DMS114 treated with DMSO at 0.1 percent for 48 hours (cell line): ENCODE data around the gene ZDHHC3.

Source experiments
- DNase-seq: peaks from one replicate; lab custom pipeline; 2025; ENCODE audit not compliant: unreplicated experiment; lab: John Stamatoyannopoulos, UW

Gene ZDHHC3

DNA sequence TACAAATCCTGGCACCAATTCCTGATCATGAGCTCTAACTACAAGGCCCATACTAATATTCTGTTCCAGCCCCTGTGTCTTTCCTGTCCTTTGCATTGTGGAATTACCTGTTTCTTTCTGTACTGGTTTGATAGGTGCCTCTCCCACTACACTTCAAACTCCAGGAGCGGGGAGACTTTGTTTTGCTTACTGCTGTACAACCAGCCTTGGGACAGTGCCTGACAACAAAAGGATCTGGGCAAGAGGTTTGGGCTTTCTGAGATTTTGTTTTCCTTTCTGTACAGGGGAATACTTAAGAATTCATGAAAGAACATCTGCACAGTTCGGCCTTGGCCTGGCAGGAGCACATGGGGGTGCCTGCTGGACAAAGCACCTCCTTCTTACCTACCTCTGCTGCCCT, 45.1 kb downstream of the ZDHHC3 start:
- DNase-seq: no peak

DNA sequence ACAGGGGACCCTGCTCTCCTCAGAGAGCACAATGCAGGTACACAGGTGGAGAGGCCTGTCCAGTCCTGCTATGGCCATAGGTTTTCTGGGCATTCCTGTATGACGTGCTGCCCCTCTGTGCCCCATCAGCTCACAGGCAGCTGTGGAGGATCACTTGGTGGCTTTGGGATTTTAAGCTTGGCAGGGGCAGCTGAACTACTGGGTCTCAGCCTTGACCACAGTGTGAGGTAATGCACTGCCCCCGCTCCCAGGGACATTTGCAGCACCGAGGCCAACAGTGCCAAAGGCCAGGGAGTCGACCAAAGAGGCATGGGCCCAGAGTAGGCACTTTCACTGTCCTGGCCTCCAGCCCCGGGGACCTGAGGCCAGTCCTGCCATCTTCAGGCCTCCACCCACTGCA, 46.2 kb downstream of the ZDHHC3 start:
- DNase-seq: no peak

DNA sequence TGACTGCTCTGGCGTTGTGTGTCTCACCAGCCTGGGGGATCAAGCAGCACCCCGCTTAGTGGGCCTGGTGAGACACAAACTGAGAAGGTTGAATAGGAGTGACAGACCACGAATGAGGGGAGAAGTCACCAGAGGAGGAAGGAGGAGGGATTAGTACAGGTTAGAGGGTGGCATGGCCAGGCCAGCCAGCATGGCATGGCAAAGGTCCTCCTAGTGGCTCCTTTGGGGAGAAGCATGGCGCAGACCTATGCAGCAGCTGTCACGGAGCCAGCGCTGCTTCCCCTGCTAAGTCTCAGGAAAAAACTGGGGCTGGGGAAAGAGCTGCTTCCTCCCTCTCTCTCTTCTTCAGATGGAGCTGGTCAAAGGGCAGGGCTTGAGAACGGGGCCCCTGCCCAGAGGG, 48.6 kb downstream of the ZDHHC3 start:
- no peak for DNase-seq

DNA sequence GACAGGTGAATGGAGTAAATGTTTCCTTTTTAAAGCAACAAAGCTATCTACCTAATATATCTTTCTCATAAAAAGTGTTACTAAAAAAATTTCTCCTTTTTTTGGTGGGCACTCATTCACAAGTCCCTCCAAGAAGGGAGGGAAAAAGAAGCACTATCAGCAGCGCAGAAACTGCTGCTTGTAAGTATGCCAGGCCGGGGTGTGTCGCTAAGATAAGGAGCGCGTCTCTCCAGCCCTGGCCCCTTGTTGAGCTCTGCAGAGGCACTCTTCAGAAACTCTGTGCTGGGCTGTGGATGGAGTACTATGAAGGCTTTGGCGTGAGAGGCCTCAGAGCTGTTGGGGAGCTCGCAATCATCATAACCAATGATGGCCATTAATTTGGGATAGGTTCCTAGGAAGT, 49.1 kb downstream of the ZDHHC3 start:
- no peak for DNase-seq

DNA sequence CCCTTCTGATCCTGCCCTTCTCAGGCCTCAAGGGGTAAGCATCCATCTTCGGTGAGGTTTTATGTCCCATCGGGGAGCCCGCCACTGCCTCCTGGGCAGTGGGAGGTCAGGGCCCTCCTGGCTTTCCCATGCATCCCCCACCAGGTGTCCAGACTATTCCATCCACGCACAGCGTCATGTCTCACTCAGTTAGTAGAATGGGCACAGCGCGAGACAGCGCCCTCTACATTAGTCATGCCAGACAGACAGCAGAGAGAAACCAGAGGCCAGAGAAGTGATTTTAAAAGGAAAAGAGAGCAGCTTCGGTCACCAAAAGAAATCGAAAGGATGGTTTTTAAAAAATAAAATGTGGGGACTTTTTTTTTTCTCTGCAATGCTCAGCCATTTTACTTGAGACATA, 49.8 kb downstream of the ZDHHC3 start:
- no peak for DNase-seq

DNA sequence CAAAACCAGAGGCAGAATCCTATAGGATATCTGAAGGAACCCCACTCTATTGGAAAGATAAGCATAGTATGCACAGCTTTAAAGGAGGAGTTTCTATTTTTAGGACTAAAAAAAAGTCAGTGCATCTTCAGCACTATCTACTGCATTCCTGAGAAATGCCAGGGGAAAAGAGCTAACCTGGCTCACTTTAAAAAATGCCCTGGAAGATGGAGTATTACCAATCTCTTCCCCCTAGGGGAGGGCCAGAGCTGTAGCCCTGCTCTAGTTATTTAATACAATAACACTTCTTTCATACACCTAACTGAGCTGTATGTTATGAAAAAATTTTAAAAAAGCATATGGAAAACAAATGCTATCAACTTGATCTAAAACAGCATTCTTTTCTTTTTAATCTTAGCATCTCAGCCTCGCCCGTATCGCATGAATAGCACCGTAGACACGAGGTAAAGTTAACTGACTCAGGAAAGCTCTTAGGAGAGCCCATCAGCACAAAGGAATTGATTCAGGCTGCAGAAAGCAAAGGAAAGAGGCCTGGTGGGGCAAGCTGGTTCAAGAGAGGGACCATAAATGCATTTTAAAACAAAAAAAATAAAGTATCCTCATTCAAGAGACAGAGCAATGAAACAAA, 51.4 kb downstream of the ZDHHC3 start:
- no peak for DNase-seq

DNA sequence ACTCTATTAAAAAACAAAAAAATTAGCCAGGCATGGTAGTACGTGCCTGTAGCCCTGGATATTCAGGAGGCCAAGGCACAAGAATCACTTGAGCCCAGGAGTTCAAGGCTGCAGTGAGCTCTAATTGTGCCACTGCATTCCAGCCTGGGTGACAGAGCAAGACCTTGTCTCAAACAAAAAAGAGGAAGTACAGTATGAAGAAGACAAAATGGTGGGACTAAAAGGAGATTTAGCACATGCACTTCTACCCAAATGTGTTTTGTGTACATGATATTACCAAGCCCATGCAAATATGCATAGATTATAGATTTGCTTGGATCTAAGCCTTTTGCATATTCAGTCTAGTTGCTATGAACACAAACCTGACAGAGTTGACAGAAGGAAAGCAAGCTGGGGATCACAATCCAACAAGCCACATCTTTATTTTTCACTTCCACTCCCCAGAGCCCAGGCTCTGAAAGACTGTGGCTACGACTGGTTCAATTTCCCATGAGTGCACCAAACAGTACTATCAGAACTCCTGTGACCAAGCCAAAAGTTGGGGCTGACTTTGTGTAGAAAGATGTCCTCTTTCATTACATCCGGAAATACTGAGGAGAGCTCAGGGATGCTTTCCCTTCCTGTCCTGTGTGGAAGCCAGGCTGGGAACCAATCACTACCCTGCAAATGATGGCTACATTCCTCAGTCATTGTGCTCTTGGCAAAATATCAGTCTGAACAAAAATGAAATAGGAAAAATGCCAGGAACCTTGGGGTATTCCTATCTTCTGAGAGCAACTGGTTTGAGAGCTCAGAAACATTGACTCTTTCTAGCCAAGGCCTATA, 52.1 kb downstream of the ZDHHC3 start:
- DNase-seq: no peak

DNA sequence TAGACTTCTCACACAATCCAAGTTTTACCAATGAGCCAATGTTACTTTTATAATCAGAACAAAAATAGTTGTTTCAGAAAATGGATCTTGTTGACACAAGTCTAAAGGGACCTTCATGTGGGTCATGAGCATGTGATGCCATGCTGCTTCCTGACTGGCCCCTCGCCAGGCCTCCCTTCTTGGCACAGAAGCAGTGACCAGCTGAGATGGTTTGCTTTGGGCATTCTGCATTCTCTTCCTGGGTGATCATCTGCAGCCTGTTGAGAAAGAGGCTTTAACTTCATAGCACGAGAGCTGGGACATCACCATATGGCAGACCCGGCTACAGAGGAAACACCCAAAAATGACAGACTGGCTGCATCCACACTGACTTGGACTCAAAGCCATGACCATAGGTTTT, 55.9 kb downstream of the ZDHHC3 start:
- DNase-seq: no peak

DNA sequence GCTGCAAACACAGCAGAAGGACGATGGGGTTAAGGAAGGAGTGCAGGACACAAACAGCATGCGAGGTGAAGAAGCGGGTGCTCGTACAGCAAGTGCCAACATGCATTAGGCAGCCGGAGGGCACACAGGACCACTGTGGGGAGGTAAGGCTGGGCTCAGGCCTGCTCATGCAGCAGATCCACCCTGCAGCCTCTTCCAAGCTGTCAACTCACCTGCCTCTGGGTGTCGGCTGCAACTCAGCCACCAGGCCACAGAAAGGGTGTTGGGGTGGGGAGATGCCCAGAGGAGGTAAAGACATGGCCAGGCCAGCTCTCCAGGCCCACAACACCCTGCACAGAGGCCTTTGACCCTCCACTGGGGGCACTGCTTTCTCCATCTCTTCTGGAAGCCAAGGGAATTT, 57.4 kb downstream of the ZDHHC3 start:
- DNase-seq: no peak

DNA sequence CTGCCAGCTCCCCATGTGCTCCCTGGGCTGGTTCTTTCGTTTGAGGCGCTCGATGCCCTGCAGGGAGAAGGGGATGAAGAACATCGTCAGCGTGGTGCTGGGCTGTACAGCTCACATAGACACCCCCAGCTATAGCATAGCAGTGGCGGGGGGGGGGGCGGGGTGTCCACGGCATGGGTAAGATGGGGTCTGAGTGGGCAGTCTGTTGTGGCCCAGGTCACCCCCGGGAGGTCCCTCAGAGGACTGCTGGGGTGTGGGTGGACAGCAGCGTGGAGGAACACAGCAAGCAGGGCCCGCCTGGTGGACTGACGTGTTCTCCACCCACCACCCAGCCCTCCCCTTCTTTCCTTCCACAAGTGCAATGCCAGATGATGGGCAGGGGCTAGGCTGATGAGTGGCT, 57.9 kb downstream of the ZDHHC3 start:
- DNase-seq: no peak

DNA sequence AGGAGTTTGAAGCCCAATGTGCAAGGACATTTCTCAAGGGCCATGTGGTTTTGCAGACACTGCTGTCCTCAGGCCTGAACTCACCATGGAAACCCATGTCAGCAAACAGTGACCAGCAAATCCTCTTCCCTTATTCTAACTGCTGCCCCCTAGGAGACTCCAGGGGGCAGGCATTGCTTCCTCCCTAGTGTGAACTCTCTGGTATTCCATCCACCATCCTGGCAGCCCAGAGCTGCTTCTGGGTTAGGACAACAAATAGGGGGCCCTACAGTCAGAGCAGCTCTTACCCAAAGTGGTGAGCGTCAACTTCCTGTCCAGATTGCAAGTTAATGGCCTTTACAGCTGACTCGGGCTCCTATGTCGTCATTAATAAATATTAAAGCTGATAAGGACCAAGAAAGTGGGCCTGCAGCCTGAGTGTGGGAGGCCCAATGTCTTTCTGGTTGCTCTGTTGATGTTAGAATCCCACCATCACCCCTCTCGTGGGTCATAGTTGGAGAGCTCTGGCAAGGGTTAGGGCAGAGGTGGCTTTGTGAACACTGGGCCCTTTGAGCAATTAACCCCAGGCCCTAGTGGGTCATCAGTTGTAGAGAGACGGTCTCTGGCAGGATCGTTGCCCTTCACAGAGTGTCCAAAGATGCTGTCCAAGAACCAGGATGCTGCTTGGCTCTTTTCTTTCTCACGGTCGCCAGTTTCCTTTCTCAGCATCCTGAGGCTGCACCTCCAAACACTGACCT, 60.1 kb downstream of the ZDHHC3 start:
- DNase-seq: no peak

DNA sequence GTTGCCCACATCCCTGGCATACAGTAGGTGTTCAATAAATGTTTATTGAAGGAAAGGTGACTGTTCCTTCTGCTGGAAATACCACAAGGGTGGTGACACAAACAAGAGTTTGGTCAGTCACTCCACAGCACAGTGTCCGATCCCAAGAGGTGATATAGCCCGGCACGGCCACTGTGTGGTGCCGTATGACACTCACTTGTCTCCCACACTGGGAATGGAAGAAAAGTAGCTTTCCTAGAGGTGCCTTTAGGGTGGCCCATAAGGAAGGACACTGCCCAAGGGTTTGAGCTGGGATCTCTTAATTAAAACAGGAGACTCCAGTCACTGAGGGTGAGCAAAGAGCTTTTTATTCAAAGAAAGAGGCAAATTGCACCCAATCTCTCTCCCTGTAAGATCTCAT, 61.0 kb downstream of the ZDHHC3 start:
- DNase-seq: no peak

DNA sequence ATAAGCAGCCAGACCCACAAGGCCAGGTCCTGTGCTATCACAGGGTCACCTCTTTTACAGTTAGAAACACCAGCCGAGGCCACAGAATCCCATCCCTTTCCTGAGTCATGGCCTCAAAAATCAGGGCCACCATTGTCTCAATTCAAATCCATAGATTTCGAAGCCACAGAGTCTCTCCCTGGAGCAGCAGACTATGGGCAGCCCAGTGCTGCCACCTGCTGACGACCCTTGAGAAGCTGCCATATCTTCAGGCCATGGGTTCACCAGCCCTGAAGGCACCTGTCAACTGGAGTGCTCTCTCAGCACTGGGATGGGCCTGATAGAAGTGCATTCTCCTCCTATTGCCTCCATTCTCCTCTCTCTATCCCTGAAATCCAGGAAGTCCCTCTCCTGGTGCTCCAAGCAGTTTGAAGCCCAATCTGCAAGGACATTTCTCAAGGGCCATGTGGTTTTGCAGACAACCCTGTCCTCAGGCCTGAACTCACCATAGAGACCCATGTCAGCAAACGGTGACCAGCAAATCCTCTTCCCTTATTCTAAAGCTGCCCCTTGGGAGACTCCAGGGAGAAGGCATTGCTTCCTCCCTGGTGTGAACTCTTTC, 62.0 kb downstream of the ZDHHC3 start:
- no peak for DNase-seq

DNA sequence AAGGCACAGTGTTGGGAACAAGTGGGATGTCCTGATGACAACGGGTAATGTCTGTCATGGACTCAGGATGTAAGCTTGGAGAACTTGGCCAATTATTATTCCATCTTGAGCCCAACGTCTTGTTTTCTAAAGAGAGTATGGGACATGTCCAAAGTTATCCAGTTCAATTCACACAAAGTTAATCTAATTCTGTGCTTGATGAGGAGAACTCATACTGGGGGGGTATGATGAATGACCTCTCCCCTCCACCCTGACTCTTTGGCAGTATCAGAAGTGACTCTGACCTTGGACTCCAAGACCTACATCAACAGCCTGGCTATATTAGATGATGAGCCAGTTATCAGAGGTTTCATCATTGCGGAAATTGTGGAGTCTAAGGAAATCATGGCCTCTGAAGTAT, 65.3 kb downstream of the ZDHHC3 start:
- no peak for DNase-seq

DNA sequence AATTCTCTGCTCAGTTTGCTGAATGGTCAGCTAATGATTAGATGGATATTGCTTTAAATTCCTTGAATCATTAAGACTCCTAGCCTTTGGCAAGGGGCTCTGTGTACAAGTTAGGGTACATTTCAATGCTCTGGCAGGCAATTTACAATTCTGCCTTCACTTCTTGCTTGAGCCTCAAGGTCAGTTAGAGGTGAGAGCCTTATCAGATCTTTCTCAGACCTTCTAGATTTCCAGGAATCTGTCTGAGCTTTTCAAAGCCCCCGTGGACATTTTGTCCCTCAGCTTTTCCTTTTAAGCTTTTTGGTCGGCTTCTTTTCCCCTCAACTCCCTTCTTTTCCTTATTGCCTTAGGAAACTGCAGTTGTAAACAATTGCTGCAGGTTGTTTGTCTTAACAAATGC, 66.9 kb downstream of the ZDHHC3 start:
- DNase-seq: no peak

DNA sequence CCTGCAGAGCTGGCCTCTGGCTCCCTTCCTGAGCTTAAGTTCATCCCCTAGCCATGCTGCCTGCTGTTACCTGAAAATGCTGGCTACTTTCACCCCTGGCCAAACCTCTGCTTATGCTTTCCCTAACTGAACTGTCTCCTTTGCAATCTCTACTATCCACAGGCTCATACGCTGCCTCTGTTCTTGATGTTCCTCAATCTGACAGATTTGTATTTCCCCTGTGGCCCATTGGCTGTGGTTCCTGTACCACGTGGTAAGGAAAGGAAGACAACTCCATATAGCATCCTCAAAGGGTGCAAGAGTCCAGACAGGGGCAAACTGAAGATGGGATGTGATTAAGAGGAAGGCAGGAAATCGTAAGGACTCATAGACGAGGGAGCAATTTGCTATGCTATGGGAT, 68.4 kb downstream of the ZDHHC3 start:
- no peak for DNase-seq

DNA sequence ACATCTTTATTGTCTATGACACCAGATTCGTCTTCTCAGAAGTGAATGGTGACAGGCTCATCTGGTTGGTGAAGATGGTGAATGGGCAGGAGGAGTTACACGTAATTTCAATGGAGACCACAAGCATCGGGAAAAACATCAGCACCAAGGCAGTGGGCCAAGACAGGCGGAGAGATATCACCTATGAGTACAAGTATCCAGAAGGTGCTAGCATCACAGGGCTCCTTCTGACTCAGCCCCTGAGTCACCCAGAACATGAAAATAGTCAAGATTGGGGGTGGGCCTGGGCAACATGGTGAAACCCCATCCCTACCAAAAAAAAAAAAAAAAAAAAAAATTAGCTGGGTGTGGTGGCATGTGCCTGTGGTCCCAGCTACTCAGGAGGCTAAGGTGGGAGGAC, 69.0 kb downstream of the ZDHHC3 start:
- DNase-seq: no peak

DNA sequence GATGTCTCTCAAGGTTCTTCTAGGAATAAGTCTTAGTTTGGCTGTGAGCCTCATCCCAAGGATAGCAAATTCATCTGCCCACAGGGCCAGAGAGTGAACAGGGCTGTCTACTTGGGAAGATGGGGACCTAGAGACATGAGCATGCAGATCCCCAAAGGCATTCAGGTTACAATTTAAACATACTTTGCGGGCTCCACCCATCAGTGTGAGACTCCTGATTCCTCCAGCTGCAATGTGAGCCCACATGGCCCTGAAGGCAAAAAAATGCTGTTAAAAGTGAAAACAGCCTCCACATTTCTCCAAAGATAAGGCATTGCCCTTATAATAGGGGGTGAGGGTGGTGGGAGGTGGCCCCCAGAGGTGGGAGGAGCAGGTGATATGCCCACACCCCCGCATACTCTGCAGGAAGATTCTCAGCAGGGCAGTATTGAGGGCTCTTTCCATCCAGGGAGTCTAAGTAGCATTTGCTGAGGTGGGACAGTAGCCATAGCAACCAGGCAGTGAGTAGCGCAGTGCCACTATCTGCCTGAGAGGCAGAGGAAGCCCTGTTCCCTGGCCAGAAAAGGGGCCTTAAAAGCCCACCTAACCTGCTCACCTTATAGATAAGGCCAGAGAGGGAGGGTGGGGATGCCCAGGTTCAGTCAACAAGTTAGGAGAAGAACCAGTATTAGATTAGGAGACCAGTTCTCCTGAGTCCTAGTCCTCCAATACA, 70.4 kb downstream of the ZDHHC3 start:
- no peak for DNase-seq

DNA sequence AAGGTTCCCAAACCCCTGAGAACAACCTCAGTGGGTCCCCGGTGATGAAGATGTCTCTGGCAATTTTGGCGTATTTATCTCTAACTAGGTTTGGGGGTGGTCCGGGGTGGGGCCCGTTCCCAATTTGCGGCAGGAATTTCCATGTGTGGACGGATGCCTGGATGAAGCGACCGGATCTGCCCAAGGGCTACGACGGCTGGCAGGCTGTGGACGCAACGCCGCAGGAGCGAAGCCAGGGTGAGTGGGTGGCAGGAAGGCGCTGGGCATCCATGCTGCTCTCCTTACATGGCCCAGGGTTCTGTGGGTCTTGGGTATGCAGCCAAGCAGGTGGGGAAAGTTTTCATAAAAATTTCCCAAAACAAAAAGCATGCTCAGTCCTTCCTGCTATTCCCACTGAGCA, 72.2 kb downstream of the ZDHHC3 start:
- DNase-seq: no peak

DNA sequence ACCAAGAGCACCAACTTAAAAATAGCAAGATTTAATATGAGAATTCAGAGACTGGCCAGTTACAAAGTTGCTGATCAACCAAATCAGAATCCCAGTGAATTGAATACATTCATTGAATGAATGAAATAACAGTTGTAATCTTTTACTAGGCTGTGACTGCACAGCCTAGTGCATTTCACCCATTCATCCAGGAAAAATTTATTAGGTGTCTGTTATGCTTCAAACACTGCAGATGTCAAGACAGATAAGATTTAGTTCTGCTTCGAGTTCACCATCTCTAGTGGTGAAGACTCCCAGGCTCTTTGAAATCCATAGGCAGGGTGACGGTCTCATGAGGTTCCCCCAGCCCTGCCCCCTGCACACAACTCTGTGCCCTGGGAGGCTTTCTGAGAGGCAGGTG, 72.7 kb downstream of the ZDHHC3 start:
- DNase-seq: no peak

DNA sequence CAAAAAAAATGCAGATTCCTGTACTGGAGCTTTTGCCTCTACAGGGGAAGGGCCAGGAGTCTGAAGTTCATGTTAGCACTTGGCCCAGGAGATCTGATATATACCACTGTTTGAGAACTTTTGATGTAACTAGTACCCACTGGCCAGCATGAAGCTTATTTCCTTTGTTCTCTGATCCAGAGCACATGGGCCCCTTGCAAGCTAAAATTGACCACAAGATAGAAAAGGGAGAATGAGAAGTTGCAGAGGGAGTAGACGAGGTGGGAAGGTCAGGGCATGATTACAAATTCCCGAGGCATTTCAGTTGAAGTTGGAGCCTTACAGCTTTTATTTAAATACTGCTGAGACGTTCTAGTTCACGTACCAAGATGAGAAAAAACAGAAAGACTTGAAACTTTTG, 73.3 kb downstream of the ZDHHC3 start:
- DNase-seq: no peak
